HepG2 (cell line): ENCODE measurements around the gene CHMP2B. TPM values are rescaled to one million over a fixed set of nuclear protein-coding genes. Genes with fewer than 3 reads are reported as not detected.

ENCODE experiments used
- CEBPB ChIP-seq: IDR thresholded peaks from 2 replicates; pipeline ENCODE4 v1.6.1; 2011; ENCODE audit warnings: low read depth, low read length, improper control_type of control experiment, borderline replicate concordance
- CHCHD3 ChIP-seq: sonication (generic); formaldehyde crosslinking; IDR thresholded peaks from 2 replicates; pipeline ENCODE4 v1.8.0; 2022; ENCODE audit warnings: mild to moderate bottlenecking, missing genetic modification reagents, moderate library complexity
- FOXC1 ChIP-seq: sonication (generic); formaldehyde crosslinking; IDR thresholded peaks from 2 replicates; pipeline ENCODE4 v1.8.0; 2022; ENCODE audit warnings: mild to moderate bottlenecking, missing genetic modification reagents, borderline replicate concordance
- GTF3A ChIP-seq: sonication (generic); formaldehyde crosslinking; conservative IDR thresholded peaks from 2 replicates; pipeline ENCODE4 v1.4.0; 2020; ENCODE audit warnings: mild to moderate bottlenecking, missing genetic modification reagents
- HMG20A ChIP-seq: IDR thresholded peaks from 2 replicates; pipeline ENCODE4 v1.6.1; 2016; ENCODE audit warnings: borderline replicate concordance
- MLLT10 ChIP-seq: sonication (generic); formaldehyde crosslinking; IDR thresholded peaks from 2 replicates; pipeline ENCODE4 v1.4.0; 2020; ENCODE audit warnings: missing genetic modification reagents
- NCOA5 ChIP-seq: sonication (generic); formaldehyde crosslinking; IDR thresholded peaks from 2 replicates; pipeline ENCODE4 v1.4.0; 2020; ENCODE audit warnings: missing genetic modification reagents
- NFIB ChIP-seq: sonication (generic); formaldehyde crosslinking; IDR thresholded peaks from 2 replicates; pipeline ENCODE4 v1.9.0; 2021; ENCODE audit warnings: missing genetic modification reagents, mild to moderate bottlenecking, borderline replicate concordance
- PAWR ChIP-seq: sonication (generic); formaldehyde crosslinking; IDR thresholded peaks from 2 replicates; pipeline ENCODE4 v1.4.0; 2020; ENCODE audit warnings: missing genetic modification reagents, mild to moderate bottlenecking, borderline replicate concordance
- PITX1 ChIP-seq: sonication (generic); formaldehyde crosslinking; IDR thresholded peaks from 2 replicates; pipeline ENCODE4 v1.5.1; 2020; ENCODE audit warnings: mild to moderate bottlenecking, missing genetic modification reagents
- RXRA ChIP-seq: sonication (generic); formaldehyde crosslinking; IDR thresholded peaks from 2 replicates; pipeline ENCODE4 v1.5.1; 2020; ENCODE audit warnings: missing genetic modification reagents
- TBX2 ChIP-seq: sonication (generic); formaldehyde crosslinking; IDR thresholded peaks from 2 replicates; pipeline ENCODE4 v1.5.0; 2020; ENCODE audit warnings: missing genetic modification reagents, mild to moderate bottlenecking, borderline replicate concordance
- ZFAT ChIP-seq: sonication (generic); formaldehyde crosslinking; conservative IDR thresholded peaks from 2 replicates; pipeline ENCODE4 v1.8.1; 2023; ENCODE audit warnings: missing genetic modification reagents, inconsistent platforms
- ZNF225 ChIP-seq: sonication (generic); formaldehyde crosslinking; IDR thresholded peaks from 2 replicates; pipeline ENCODE4 v1.4.0; 2020; ENCODE audit warnings: mild to moderate bottlenecking, missing genetic modification reagents
- ZNF326 ChIP-seq: sonication (generic); formaldehyde crosslinking; IDR thresholded peaks from 2 replicates; pipeline ENCODE4 v1.4.0; 2020; ENCODE audit warnings: missing genetic modification reagents, borderline replicate concordance
- ZNF335 ChIP-seq: sonication (generic); formaldehyde crosslinking; IDR thresholded peaks from 2 replicates; pipeline ENCODE4 v1.4.0; 2020; ENCODE audit warnings: missing genetic modification reagents
- ZNF446 ChIP-seq: sonication (generic); formaldehyde crosslinking; IDR thresholded peaks from 2 replicates; pipeline ENCODE4 v1.5.0; 2020; ENCODE audit warnings: mild to moderate bottlenecking, missing genetic modification reagents
- ZNF616 ChIP-seq: sonication (generic); formaldehyde crosslinking; IDR thresholded peaks from 2 replicates; pipeline ENCODE4 v1.5.0; 2020; ENCODE audit warnings: low read depth, mild to moderate bottlenecking, missing genetic modification reagents
- ZNF703 ChIP-seq: sonication (generic); formaldehyde crosslinking; IDR thresholded peaks from 2 replicates; pipeline ENCODE4 v1.5.1; 2020; ENCODE audit warnings: missing genetic modification reagents, mild to moderate bottlenecking, moderate library complexity, borderline replicate concordance
- ZNF766 ChIP-seq: sonication (generic); formaldehyde crosslinking; IDR thresholded peaks from 2 replicates; pipeline ENCODE4 v1.5.0; 2020; ENCODE audit warnings: missing genetic modification reagents, borderline replicate concordance
- polyA plus RNA-seq, 8 experiments: library from polyadenylated mRNA; depleted of rRNA in 3 of 8; stranded (reverse) in 7 of 8; unstranded in 1 of 8; fragments of >200 nt; fragmentation: Illumina TruSeq in 4 of 8; extraction: Trizol in 4 of 8; gene quantifications; 2 replicates each; pipeline versions ENCODE4 v1.2.1 to v1.2.3, GENCODE V29; 2011 to 2016; ENCODE audit warnings: low read depth in 4 of 8, missing spikeins in 1 of 8, mixed read lengths in 1 of 8; ENCODE audit not compliant: insufficient read depth in 1 of 8
- total RNA-seq, 5 experiments: library from RNA; depleted of rRNA; stranded (reverse); fragments of >200 nt; fragmentation: Illumina TruSeq; extraction: Trizol; gene quantifications; 2 replicates each; pipeline ENCODE4 v1.2.3, GENCODE V29; 2016; ENCODE audit warnings: low read depth in 1 of 5
- TF ChIP-seq, protein P1 (sequence below): sonication (generic); formaldehyde crosslinking; conservative IDR thresholded peaks from 2 replicates; pipeline ENCODE4 v1.4.0; 2020; ENCODE audit warnings: missing genetic modification reagents
- TF ChIP-seq, protein P2 (sequence below): sonication (generic); formaldehyde crosslinking; conservative IDR thresholded peaks from 2 replicates; pipeline ENCODE4 v1.8.1; 2023; ENCODE audit warnings: missing genetic modification reagents
- TF ChIP-seq, protein P3 (sequence below): IDR thresholded peaks from 2 replicates; pipeline ENCODE4 v1.6.1; 2018; ENCODE audit warnings: missing genetic modification reagents
- TF ChIP-seq, protein P4 (sequence below): IDR thresholded peaks from 2 replicates; pipeline ENCODE4 v1.6.1; 2012; ENCODE audit warnings: low read depth, low read length, improper control_type of control experiment
- TF ChIP-seq, protein P5 (sequence below): sonication (generic); formaldehyde crosslinking; IDR thresholded peaks from 2 replicates; pipeline ENCODE4 v1.8.1; 2023; ENCODE audit warnings: mild to moderate bottlenecking, moderate library complexity, missing genetic modification reagents

Gene CHMP2B
- total and polyA plus RNA-seq, 2 of the 13 experiments (the other 11 are each of a cell fraction or from before 2014, with no cell fraction given), result 6.9 to 33.5 TPM

DNA sequence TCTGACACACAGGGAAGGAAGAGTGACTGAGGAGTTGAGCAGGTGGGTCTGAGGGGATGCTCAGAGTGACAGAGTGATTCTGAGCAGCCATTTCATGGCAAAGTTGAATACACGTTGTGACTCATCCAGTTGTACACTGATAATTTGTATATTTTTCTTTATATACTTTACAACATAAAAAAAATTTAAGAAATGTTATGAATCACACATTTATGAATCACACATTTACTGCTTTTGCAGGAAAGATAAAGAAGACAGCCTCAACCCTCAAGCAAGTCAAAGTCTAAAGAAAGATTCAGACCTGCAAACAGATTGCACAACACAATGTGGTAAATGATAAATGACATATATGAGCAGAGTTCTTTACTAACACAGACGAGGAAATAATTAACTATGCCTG lies 21.0 kb upstream of the CHMP2B start (continued):
- TF ChIP-seq ZFAT (CRISPR knock-in tag) (no peak), PAWR (CRISPR knock-in tag) (no peak), CEBPB (peak; percentile 99), ZNF616 (no peak), ZNF766 (no peak), FOXC1 (CRISPR knock-in tag) (no peak), NCOA5 (no peak), MLLT10 (no peak), CHCHD3 (CRISPR knock-in tag) (no peak), HMG20A (peak; percentile 63; the same call in 1 of the 2 replicates), ZNF446 (CRISPR knock-in tag) (no peak), ZNF225 (no peak), ZNF326 (no peak), RXRA (CRISPR knock-in tag) (no peak), ZNF335 (CRISPR knock-in tag) (no peak), ZNF703 (CRISPR knock-in tag) (no peak), TBX2 (CRISPR knock-in tag) (no peak), PITX1 (CRISPR knock-in tag) (no peak), GTF3A (CRISPR knock-in tag) (no peak), NFIB (CRISPR knock-in tag) (no peak)
- TF ChIP-seq, protein P1, sequence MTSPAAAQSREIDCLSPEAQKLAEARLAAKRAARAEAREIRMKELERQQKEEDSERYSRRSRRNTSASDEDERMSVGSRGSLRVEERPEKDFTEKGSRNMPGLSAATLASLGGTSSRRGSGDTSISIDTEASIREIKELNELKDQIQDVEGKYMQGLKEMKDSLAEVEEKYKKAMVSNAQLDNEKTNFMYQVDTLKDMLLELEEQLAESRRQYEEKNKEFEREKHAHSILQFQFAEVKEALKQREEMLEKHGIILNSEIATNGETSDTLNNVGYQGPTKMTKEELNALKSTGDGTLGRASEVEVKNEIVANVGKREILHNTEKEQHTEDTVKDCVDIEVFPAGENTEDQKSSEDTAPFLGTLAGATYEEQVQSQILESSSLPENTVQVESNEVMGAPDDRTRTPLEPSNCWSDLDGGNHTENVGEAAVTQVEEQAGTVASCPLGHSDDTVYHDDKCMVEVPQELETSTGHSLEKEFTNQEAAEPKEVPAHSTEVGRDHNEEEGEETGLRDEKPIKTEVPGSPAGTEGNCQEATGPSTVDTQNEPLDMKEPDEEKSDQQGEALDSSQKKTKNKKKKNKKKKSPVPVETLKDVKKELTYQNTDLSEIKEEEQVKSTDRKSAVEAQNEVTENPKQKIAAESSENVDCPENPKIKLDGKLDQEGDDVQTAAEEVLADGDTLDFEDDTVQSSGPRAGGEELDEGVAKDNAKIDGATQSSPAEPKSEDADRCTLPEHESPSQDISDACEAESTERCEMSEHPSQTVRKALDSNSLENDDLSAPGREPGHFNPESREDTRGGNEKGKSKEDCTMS, result no peak
- TF ChIP-seq, protein P2, sequence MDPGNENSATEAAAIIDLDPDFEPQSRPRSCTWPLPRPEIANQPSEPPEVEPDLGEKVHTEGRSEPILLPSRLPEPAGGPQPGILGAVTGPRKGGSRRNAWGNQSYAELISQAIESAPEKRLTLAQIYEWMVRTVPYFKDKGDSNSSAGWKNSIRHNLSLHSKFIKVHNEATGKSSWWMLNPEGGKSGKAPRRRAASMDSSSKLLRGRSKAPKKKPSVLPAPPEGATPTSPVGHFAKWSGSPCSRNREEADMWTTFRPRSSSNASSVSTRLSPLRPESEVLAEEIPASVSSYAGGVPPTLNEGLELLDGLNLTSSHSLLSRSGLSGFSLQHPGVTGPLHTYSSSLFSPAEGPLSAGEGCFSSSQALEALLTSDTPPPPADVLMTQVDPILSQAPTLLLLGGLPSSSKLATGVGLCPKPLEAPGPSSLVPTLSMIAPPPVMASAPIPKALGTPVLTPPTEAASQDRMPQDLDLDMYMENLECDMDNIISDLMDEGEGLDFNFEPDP, result no peak
- TF ChIP-seq, protein P3, sequence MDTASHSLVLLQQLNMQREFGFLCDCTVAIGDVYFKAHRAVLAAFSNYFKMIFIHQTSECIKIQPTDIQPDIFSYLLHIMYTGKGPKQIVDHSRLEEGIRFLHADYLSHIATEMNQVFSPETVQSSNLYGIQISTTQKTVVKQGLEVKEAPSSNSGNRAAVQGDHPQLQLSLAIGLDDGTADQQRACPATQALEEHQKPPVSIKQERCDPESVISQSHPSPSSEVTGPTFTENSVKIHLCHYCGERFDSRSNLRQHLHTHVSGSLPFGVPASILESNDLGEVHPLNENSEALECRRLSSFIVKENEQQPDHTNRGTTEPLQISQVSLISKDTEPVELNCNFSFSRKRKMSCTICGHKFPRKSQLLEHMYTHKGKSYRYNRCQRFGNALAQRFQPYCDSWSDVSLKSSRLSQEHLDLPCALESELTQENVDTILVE (CRISPR knock-in tag), result no peak
- TF ChIP-seq, protein P4, sequence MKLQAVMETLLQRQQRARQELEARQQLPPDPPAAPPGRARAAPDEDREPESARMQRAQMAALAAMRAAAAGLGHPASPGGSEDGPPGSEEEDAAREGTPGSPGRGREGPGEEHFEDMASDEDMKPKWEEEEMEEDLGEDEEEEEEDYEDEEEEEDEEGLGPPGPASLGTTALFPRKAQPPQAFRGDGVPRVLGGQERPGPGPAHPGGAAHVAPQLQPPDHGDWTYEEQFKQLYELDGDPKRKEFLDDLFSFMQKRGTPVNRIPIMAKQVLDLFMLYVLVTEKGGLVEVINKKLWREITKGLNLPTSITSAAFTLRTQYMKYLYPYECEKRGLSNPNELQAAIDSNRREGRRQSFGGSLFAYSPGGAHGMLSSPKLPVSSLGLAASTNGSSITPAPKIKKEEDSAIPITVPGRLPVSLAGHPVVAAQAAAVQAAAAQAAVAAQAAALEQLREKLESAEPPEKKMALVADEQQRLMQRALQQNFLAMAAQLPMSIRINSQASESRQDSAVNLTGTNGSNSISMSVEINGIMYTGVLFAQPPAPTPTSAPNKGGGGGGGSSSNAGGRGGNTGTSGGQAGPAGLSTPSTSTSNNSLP, result peak; percentile 96
- TF ChIP-seq, protein P5, sequence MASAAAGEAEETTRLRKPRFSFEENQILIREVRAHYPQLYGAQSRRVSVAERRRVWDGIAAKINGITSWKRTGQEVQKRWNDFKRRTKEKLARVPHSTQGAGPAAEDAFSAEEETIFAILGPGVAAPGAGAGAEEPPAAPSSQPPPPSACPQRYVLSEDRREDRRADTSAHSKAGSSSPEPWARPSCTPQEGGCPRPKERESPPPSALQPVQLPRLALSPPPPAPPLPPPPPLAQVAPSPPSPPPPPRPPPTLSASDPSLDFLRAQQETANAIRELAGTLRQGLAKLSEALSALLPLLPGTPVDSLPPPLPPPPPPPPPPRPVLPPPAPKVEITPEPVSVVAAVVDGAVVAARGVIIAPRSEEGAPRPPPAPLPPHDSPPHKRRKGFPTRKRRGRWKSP, result no peak
